HepG2 (cell line): ENCODE measurements around the gene MRO. TPM values are rescaled to one million over a fixed set of nuclear protein-coding genes. Genes with fewer than 3 reads are reported as not detected.

Source experiments
- ETV6 ChIP-seq: sonication (generic); formaldehyde crosslinking; conservative IDR thresholded peaks from 2 replicates; pipeline ENCODE4 v1.4.0; 2020; ENCODE audit warnings: missing genetic modification reagents
- HOXA9 ChIP-seq: sonication (generic); formaldehyde crosslinking; IDR thresholded peaks from 2 replicates; pipeline ENCODE4 v1.8.1; 2022; ENCODE audit warnings: missing genetic modification reagents, mild to moderate bottlenecking, moderate library complexity, borderline replicate concordance
- KAT8 ChIP-seq: IDR thresholded peaks from 2 replicates; pipeline ENCODE4 v1.6.1; 2016; ENCODE audit warnings: missing genetic modification reagents, missing compliant biosample characterization
- NFE2L2 ChIP-seq: fragments of 150-350 bp; IDR thresholded peaks from 2 replicates; pipeline ENCODE4 v1.6.1; 2014; ENCODE audit warnings: low read length
- SP140L ChIP-seq: sonication (generic); formaldehyde crosslinking; IDR thresholded peaks from 2 replicates; pipeline ENCODE4 v1.4.0; 2020; ENCODE audit warnings: missing genetic modification reagents, borderline replicate concordance
- polyA plus RNA-seq, 8 experiments: library from polyadenylated mRNA; depleted of rRNA in 3 of 8; stranded (reverse) in 7 of 8; unstranded in 1 of 8; fragments of >200 nt; fragmentation: Illumina TruSeq in 4 of 8; extraction: Trizol in 4 of 8; gene quantifications; 2 replicates each; pipeline versions ENCODE4 v1.2.1 to v1.2.3, GENCODE V29; 2011 to 2016; ENCODE audit warnings: low read depth in 4 of 8, missing spikeins in 1 of 8, mixed read lengths in 1 of 8; ENCODE audit not compliant: insufficient read depth in 1 of 8
- total RNA-seq, 5 experiments: library from RNA; depleted of rRNA; stranded (reverse); fragments of >200 nt; fragmentation: Illumina TruSeq; extraction: Trizol; gene quantifications; 2 replicates each; pipeline ENCODE4 v1.2.3, GENCODE V29; 2016; ENCODE audit warnings: low read depth in 1 of 5
- TF ChIP-seq, protein P1 (sequence below): sonication (generic); formaldehyde crosslinking; IDR thresholded peaks from 2 replicates; pipeline ENCODE4 v1.8.0; 2022; ENCODE audit warnings: missing genetic modification reagents, mild to moderate bottlenecking, inconsistent platforms, borderline replicate concordance
- TF ChIP-seq, protein P2 (sequence below): IDR thresholded peaks from 2 replicates; pipeline ENCODE4 v1.4.0; 2020; ENCODE audit warnings: mild to moderate bottlenecking, missing genetic modification reagents
- TF ChIP-seq, protein P3 (sequence below): sonication (generic); formaldehyde crosslinking; IDR thresholded peaks from 2 replicates; pipeline ENCODE4 v1.9.0; 2021; ENCODE audit warnings: missing genetic modification reagents, mild to moderate bottlenecking, borderline replicate concordance
- TF ChIP-seq, protein P4 (sequence below): sonication (generic); formaldehyde crosslinking; IDR thresholded peaks from 2 replicates; pipeline ENCODE4 v1.9.0; 2021; ENCODE audit warnings: missing genetic modification reagents, borderline replicate concordance

Gene MRO
- total and polyA plus RNA-seq, 2 of the 13 experiments (the other 11 are each of a cell fraction or from before 2014, with no cell fraction given) = not detected

DNA sequence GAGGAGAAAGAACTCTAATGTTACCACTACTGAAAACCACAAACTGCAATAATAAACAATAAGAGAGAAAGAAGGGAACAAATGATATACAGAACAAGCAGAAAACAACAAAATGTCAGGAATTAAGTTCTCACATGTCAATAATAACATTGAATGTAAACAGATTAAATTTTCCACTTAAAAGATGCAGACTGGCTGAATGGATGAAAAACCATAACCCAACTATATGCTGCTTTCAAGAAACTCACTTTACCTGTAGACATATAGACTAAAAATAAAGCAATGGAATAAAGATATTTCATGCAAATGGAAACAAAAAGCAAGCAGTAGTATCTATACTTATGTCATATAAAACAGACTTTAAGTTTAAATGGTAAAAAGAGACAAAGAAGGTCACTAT lies 50.4 kb downstream of the MRO start (continued):
- TF ChIP-seq, protein P1, sequence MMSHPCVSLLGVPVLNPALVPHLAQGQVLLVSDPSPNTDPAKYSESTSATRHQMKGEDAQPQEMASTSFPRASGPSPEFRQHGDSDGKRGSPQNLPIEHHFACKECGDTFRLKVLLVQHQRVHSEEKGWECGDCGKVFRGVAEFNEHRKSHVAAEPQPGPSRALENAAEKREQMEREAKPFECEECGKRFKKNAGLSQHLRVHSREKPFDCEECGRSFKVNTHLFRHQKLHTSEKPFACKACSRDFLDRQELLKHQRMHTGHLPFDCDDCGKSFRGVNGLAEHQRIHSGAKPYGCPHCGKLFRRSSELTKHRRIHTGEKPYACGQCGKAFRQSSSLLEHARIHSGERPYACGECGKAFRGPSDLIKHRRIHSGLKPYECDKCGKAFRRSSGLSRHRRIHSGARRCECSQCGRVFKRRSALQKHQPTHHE = no peak
- TF ChIP-seq SP140L (CRISPR knock-in tag) (no peak), KAT8 (CRISPR knock-in tag) (no peak), HOXA9 (CRISPR knock-in tag) (no peak), NFE2L2 (no peak), ETV6 (CRISPR knock-in tag) (no peak)
- TF ChIP-seq, protein P2, sequence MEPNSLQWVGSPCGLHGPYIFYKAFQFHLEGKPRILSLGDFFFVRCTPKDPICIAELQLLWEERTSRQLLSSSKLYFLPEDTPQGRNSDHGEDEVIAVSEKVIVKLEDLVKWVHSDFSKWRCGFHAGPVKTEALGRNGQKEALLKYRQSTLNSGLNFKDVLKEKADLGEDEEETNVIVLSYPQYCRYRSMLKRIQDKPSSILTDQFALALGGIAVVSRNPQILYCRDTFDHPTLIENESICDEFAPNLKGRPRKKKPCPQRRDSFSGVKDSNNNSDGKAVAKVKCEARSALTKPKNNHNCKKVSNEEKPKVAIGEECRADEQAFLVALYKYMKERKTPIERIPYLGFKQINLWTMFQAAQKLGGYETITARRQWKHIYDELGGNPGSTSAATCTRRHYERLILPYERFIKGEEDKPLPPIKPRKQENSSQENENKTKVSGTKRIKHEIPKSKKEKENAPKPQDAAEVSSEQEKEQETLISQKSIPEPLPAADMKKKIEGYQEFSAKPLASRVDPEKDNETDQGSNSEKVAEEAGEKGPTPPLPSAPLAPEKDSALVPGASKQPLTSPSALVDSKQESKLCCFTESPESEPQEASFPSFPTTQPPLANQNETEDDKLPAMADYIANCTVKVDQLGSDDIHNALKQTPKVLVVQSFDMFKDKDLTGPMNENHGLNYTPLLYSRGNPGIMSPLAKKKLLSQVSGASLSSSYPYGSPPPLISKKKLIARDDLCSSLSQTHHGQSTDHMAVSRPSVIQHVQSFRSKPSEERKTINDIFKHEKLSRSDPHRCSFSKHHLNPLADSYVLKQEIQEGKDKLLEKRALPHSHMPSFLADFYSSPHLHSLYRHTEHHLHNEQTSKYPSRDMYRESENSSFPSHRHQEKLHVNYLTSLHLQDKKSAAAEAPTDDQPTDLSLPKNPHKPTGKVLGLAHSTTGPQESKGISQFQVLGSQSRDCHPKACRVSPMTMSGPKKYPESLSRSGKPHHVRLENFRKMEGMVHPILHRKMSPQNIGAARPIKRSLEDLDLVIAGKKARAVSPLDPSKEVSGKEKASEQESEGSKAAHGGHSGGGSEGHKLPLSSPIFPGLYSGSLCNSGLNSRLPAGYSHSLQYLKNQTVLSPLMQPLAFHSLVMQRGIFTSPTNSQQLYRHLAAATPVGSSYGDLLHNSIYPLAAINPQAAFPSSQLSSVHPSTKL (CRISPR knock-in tag) = no peak
- TF ChIP-seq, protein P3, sequence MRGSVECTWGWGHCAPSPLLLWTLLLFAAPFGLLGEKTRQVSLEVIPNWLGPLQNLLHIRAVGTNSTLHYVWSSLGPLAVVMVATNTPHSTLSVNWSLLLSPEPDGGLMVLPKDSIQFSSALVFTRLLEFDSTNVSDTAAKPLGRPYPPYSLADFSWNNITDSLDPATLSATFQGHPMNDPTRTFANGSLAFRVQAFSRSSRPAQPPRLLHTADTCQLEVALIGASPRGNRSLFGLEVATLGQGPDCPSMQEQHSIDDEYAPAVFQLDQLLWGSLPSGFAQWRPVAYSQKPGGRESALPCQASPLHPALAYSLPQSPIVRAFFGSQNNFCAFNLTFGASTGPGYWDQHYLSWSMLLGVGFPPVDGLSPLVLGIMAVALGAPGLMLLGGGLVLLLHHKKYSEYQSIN (CRISPR knock-in tag) = no peak
- TF ChIP-seq, protein P4, sequence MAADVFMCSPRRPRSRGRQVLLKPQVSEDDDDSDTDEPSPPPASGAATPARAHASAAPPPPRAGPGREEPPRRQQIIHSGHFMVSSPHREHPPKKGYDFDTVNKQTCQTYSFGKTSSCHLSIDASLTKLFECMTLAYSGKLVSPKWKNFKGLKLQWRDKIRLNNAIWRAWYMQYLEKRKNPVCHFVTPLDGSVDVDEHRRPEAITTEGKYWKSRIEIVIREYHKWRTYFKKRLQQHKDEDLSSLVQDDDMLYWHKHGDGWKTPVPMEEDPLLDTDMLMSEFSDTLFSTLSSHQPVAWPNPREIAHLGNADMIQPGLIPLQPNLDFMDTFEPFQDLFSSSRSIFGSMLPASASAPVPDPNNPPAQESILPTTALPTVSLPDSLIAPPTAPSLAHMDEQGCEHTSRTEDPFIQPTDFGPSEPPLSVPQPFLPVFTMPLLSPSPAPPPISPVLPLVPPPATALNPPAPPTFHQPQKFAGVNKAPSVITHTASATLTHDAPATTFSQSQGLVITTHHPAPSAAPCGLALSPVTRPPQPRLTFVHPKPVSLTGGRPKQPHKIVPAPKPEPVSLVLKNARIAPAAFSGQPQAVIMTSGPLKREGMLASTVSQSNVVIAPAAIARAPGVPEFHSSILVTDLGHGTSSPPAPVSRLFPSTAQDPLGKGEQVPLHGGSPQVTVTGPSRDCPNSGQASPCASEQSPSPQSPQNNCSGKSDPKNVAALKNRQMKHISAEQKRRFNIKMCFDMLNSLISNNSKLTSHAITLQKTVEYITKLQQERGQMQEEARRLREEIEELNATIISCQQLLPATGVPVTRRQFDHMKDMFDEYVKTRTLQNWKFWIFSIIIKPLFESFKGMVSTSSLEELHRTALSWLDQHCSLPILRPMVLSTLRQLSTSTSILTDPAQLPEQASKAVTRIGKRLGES (CRISPR knock-in tag) = no peak
